ENCODE data around the gene DNAH5. TPM values are rescaled to one million over a fixed set of nuclear protein-coding genes. Genes with fewer than 3 reads are reported as not detected.

DNAH5 gene
- total and polyA plus RNA-seq, 2 of the 8 experiments (the other 6 are each of a cell fraction or from before 2014, with no cell fraction given), result 0.30 to 0.73 TPM

- no peak overlapping the region for H3K23ac ChIP-seq (ENCODE audit: insufficient read length)
- POLR2A ChIA-PET (ENCODE audit: partially characterized antibody), result no interaction called here
- no peaks in the 10 kb centered on the region for H3K36me3 ChIP-seq (ENCODE audit: control insufficient read depth in 2 of 4, insufficient read depth in 4 of 4, low read length in 3 of 4)
- 85% methylated on average over 3 of the region's 3 CpGs; no CpG with 5 or more reads in 1 of the 2 experiments for WGBS, 2 experiments (ENCODE audit: extremely low coverage in 1 of 2, insufficient coverage in 1 of 2, insufficient read length in 1 of 2, insufficient replicate concordance in 2 of 2, low coverage in 1 of 2, low lambda C conversion rate in 2 of 2, missing lambda C conversion rate in 1 of 2)
- CTCF ChIA-PET (ENCODE audit: partially characterized antibody), result interaction anchor here (2.5 kb wide), 1 partner anchor 10 kb away, joined by 6 read pairs; no protein-coding TSS in a partner anchor
- H3K23me2 ChIP-seq (ENCODE audit: low read depth, low read length), result no peaks in the 10 kb centered on the region
- H3K4me1 ChIP-seq (replicated peaks in 1 of 4; ENCODE audit: control insufficient read depth in 3 of 4, insufficient read depth in 4 of 4, low read length in 3 of 4), result no peaks in the 10 kb centered on the region
- no peaks in the 10 kb centered on the region for H3K79me2 ChIP-seq (ENCODE audit: control insufficient read depth in 1 of 2, insufficient read depth in 2 of 2, low read length in 2 of 2)
- no peak overlapping the region for H2BK5ac ChIP-seq (ENCODE audit: low read depth, low read length)
- H3K79me1 ChIP-seq (ENCODE audit: low read depth, low read length), result no peaks in the 10 kb centered on the region
- H3K4me3 ChIP-seq (ENCODE audit: extremely low read depth in 1 of 4, insufficient read depth in 2 of 4, low read depth in 3 of 4, low read length in 4 of 4), result no peak overlapping the region
- no peak overlapping the region for H2AK5ac ChIP-seq (ENCODE audit: low read depth, low read length)
- FAIRE-seq, result no peak
- DNase-seq (ENCODE audit: low read depth in 1 of 2, low spot score in 2 of 2), result no peak
- no peak overlapping the region for H2AFZ ChIP-seq (ENCODE audit: low read length)
- H3K56ac ChIP-seq (replicated peaks; ENCODE audit: insufficient read length, low read depth, low read length), result no peak overlapping the region
- H2BK15ac ChIP-seq (ENCODE audit: low read length), result no peak overlapping the region; the same call in 1 of the 2 replicates
- no peak overlapping the region for H3K4ac ChIP-seq (replicated peaks; ENCODE audit: insufficient read length, low read depth, low read length)
- H3K9ac ChIP-seq (replicated peaks in 1 of 4; ENCODE audit: extremely low read depth in 1 of 4, low read depth in 3 of 4, low read length in 3 of 4), result no peak overlapping the region
- no peaks in the 10 kb centered on the region for H3K9me3 ChIP-seq (ENCODE audit: insufficient read depth in 2 of 2, low read depth in 1 of 2, low read length in 1 of 2)
- H4K5ac ChIP-seq (ENCODE audit: insufficient read length, low read depth, low read length), result no peak overlapping the region
- H2BK20ac ChIP-seq (ENCODE audit: low read length), result no peak overlapping the region
- H3K18ac ChIP-seq (ENCODE audit: extremely low read depth, low read length), result no peak overlapping the region
- H3K27ac ChIP-seq (ENCODE audit: low read depth, low read length), result no peak overlapping the region
- no peaks in the 10 kb centered on the region for H3K27me3 ChIP-seq (replicated peaks in 1 of 4; ENCODE audit: control insufficient read depth in 3 of 4, extremely low read depth in 1 of 4, insufficient read depth in 3 of 4, low read length in 3 of 4)
- no peak overlapping the region for H4K91ac ChIP-seq (replicated peaks; ENCODE audit: insufficient read length, low read length)
- H2BK120ac ChIP-seq (replicated peaks; ENCODE audit: low read depth, low read length), result no peak overlapping the region
- no peak overlapping the region for H3K4me2 ChIP-seq (ENCODE audit: insufficient read depth in 1 of 2, low read depth in 2 of 2, low read length in 2 of 2)
- no peak overlapping the region for H4K8ac ChIP-seq (ENCODE audit: extremely low read depth, insufficient read depth, low read length)
- no peak overlapping the region for H3K14ac ChIP-seq (ENCODE audit: insufficient read length)
- H4K20me1 ChIP-seq (replicated peaks in 1 of 2; ENCODE audit: control insufficient read depth in 1 of 2, insufficient read depth in 2 of 2, low read length in 2 of 2), result no peaks in the 10 kb centered on the region
- H2BK12ac ChIP-seq (ENCODE audit: low read depth, low read length), result no peak overlapping the region
- TF ChIP-seq CREB1 (IDR thresholded peaks at IDR 0.05) (no peak), MAX (IDR thresholded peaks at IDR 0.05) (no peak)
Measured at GRCh38 chr5:13766236-13766635, 178.3 kb downstream of the DNAH5 start.

Data from H1 (cell line).